GM19043 (cell line): ENCODE results near the gene IL1RN.

Source experiments
- ATAC-seq: cut with Tn5 transposase; IDR thresholded peaks from one replicate; pipeline ENCODE4 v1.9.1; 2021; ENCODE audit warnings: low read depth; ENCODE audit not compliant: unreplicated experiment

The IL1RN gene

GRCh38 chr2:113102133-113102532 is 25.3 kb upstream of the IL1RN start:
- ATAC-seq: no peak

GRCh38 chr2:113103277-113103676 is 24.1 kb upstream of the IL1RN start:
- ATAC-seq: no peak

DNA sequence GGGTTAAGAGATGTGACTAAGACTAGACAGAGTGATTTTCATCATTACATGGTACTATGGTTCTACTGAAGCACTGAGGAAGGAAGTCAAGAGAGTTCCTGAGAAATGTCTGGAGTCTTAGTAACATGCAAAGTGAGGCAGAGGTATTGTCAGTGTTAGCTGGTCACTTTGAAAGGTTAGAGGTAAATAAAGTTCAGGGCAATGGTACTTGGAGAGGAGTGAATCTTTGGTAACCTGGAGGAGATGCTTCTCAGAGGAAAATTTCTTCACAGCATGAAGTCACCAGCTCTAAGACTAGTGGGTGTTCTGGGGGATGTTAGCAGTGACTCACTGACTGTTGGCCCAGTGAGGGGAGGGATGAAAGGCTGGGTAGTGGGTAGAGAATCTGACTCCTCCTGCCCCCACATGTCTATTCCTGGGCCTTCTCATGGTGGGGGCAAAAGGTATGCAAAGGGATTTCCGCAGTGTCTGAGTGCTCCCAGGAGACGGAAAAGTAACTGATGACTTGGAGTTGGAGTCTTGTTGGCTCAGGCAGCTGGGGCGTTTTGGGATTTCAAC is 23.3 kb upstream of the IL1RN start:
- no peak for ATAC-seq

DNA sequence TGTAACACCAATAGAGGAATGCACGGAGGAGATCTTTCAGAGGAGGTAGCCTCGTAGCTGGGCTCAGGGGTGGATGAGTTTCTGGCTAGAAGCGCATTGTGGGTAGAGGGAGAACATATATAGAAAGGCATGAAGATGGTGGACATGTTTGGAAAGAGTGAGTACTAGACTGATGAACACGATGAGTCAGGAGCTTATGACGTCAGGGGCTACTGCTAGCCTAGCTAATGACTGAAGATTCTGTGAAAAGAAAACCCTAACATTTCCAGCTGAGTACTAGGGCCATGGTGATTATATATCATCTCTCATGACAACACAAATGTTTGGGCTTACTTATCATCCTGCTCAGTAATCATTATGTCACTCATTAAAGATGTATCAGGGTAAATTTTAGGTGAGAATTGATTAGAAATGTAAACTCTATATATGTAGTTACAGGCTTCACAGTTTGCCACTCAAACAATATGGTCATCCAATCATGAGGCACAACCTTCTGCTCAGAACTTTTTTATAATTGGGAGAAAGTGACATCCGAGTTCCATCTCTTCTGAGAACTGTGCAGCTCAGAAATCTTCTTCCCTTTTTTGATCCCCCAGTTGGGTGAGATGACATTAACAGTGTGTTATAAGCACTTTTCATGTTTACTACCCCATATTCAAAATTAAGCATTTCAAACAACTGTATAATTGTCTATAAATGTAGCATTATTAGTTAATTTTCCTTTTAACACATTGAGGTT is 22.2 kb upstream of the IL1RN start:
- ATAC-seq: no peak

DNA sequence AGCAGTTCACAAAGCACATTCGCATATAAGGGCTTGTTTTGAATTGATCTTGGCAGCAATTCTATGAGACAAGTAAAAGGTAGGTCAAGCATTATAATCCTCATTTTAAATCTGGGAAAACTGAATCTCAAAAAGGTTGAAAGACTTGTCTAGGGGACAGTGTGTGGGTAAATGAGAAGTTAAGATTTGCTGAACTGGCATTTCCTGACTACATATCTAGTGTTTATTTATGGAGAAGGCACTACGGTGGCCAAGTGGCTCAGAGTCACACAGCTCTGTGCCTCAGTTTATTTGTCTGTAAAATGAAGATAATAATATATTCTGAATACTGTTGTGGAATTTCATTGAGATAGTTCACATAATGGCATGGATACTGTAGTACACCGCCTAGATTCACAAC is 16.3 kb upstream of the IL1RN start:
- no peak for ATAC-seq

- ATAC-seq: no peak
These were observed 15.5 kb upstream of the IL1RN start for GRCh38 chr2:113111823-113112287.

GRCh38 chr2:113112441-113112840 is 15.0 kb upstream of the IL1RN start:
- no peak for ATAC-seq

- ATAC-seq: no peak
These were observed 14.5 kb upstream of the IL1RN start for GRCh38 chr2:113112871-113113270.

DNA sequence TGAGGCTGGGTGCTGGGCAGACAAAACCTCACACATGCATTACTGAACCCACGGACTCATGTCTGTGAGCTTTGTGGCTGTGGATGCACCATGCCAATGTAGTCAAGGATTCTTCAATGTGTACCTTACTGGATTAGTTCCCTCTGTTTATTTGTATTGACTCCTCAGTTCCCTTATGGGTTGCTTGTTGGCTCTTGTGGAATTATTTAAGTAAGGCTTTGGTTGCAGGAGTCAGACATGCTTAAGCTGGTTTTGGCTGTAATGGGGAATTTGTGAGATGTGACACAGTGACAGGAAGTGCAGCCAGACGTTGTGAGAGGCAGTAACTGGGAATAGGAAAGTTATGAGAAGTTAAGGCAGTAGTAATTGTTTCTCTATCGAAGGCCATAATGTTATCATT is 13.6 kb upstream of the IL1RN start:
- no peak for ATAC-seq

- ATAC-seq: no peak
These were observed 13.0 kb upstream of the IL1RN start for GRCh38 chr2:113114224-113114945.

GRCh38 chr2:113114996-113115395 is 12.4 kb upstream of the IL1RN start:
- no peak for ATAC-seq

GRCh38 chr2:113116100-113116958 is 11.1 kb upstream of the IL1RN start:
- no peak for ATAC-seq

DNA sequence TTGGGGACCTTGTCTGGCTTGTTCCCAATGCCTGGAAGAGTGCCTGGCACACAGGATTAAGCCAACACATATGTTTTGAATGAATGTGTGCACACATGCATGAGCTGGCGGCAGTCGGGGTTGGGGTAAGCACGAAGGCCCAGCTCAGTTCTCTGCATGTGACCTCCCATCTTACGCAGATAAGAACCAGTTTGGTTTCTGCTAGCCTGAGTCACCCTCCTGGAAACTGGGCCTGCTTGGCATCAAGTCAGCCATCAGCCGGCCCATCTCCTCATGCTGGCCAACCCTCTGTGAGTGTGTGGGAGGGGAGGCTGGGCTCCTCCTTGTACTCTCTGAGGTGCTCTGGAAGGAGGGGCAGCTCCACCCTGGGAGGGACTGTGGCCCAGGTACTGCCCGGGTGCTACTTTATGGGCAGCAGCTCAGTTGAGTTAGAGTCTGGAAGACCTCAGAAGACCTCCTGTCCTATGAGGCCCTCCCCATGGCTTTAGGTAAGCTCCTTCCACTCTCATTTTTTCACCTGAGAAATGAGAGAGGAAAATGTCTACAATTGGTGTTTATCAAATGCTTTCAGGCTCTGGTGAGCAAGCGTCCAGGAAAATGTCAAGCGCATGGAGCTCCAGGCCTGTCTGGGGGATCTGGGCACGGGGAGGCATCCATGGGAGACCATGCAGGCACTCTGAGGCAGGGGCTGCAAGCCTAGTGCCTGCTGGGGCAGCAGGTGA is 9.7 kb upstream of the IL1RN start:
- no peak for ATAC-seq

DNA sequence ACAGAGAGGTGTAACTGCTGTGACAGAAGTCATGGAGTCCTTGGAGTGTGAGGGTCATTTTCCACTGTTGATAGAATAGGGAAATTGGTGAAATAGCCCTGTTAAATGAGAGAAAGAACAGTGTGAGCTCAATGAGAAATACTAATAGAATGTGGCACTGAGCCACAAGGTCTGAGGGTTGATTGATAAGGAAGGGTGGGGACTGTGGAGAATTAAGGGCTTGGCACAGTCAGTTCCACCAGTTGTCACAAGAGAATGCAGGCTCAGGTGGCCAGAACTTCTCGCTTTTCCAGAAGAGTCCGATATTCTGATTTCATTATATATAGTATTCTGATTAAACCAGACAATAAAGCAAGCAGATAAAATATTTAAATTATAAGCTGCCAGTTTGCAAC is 9.1 kb upstream of the IL1RN start:
- ATAC-seq: no peak

GRCh38 chr2:113119111-113119510 is 8.3 kb upstream of the IL1RN start:
- no peak for ATAC-seq

DNA sequence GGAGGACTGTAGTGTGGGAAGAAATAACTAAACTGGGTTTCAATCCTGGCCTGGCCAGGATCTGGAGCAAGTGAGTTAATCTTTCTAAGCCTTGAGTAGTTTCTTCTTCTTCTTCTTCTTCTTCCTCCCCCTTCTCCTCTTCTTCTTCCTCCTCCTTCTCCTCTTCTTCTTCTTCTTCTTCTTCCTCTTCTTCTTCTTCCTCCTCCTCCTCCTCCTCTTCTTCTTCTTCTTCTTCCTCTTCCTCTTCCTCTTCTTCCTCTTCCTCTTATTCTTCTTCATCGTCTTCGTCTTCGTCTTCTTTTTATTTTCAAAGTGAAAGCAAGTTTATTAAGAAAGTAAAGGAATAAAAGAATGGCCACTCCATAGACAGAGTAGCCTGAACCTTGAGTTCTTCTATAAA is 6.5 kb upstream of the IL1RN start:
- ATAC-seq: no peak

- no peak for ATAC-seq
These were observed 5.0 kb upstream of the IL1RN start for GRCh38 chr2:113122364-113122763.

DNA sequence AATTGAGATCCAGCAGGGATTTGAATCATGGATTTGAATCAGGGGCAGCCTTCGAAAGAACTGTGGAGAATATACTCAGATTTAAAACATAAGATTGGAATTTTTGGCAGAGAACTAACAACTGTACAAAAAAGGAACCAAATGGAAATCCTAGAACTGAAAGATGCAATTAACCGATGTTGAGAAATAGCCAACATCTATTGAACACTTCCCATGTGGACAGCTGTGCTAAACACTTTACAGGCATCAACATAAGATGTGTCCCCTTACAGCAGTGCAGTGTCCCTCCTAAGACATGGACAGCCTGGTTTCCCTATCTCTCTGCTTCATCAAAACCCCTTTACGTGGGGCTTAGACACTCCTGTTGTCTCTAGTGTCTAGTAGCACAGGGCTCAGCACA is 3.7 kb upstream of the IL1RN start:
- ATAC-seq: no peak

- ATAC-seq: peak; percentile 49
These were observed 3.0 kb upstream of the IL1RN start for GRCh38 chr2:113124181-113124961.
